ENCODE data around the gene RPL10.

DNA sequence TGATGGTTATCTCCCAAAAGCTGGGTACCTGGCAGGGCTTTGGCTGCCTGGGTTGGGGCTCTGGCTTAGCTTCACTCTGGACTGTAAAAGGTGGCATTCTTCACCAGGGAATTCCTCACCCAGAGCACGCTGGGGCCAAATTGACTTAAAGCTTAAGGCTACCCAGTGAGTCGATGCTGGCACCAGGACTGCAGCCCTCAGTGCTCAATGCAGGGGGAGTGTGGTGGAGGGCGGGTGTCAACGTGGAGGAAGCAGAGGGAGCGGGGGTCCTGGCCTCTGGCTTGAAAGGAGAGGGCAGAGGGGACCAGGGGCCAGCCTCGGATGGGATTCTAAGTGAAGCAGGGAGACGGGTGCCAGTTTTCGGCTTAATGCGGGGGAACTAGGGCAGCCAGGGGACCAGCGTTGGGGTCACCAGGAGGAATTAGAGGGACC lies 45.3 kb downstream of the RPL10 start:
- TF ChIP-seq POLR2AphosphoS5 (IDR thresholded peaks at IDR 0.05; ENCODE audit: low read depth, low read length) = peak; percentile 66
- TF ChIP-seq, protein P1, sequence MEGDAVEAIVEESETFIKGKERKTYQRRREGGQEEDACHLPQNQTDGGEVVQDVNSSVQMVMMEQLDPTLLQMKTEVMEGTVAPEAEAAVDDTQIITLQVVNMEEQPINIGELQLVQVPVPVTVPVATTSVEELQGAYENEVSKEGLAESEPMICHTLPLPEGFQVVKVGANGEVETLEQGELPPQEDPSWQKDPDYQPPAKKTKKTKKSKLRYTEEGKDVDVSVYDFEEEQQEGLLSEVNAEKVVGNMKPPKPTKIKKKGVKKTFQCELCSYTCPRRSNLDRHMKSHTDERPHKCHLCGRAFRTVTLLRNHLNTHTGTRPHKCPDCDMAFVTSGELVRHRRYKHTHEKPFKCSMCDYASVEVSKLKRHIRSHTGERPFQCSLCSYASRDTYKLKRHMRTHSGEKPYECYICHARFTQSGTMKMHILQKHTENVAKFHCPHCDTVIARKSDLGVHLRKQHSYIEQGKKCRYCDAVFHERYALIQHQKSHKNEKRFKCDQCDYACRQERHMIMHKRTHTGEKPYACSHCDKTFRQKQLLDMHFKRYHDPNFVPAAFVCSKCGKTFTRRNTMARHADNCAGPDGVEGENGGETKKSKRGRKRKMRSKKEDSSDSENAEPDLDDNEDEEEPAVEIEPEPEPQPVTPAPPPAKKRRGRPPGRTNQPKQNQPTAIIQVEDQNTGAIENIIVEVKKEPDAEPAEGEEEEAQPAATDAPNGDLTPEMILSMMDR (IDR thresholded peaks at IDR 0.05) = no peak
